ENCODE measurements around the gene NLE1. TPM values are rescaled to one million over a fixed set of nuclear protein-coding genes. Genes with fewer than 3 reads are reported as not detected.
A peak's percentile ranks its signal among the peaks of the same experiment; 100 is the strongest.
"Not testable (repeated sequence)": the region's sequence is repeated elsewhere in the genome, so short reads cannot be mapped to it uniquely, and the experiment has no call there.

The NLE1 gene
- total RNA-seq, 2 donors from 2014 or later: 12.5 to 17.7 TPM

GRCh38 chr17:35097776-35098175 is 44.3 kb downstream of the NLE1 start:
- Histone ChIP-seq H3K4me3 (no peak overlapping the region), H3K27me3 (replicated peaks; ENCODE audit: insufficient read depth) (no peaks in the 10 kb centered on the region), H3K36me3 (peaks cover 0 to 5% of the 10 kb centered on the region in 2 donors), H3K4me1 (replicated peaks) (no peaks in the 10 kb centered on the region), H3K9me3 (no peaks in the 10 kb centered on the region), H3K27ac (no peak overlapping the region)
- TF ChIP-seq CTCF (IDR thresholded peaks at IDR 0.05) (no peak), POLR2AphosphoS5 (IDR thresholded peaks at IDR 0.05) (no peak), POLR2A (IDR thresholded peaks at IDR 0.05) (no peak)
- intact Hi-C loops (cut with DNase I): no loop called here
- no peak for DNase-seq (ENCODE audit: low spot score)
- WGBS: 86% methylated on average over 2 of the region's 2 CpGs

- WGBS: 100% methylated on average over 1 of the region's 1 CpG
- Histone ChIP-seq H3K4me3 (no peak overlapping the region), H3K4me1 (replicated peaks) (no peaks in the 10 kb centered on the region), H3K36me3 (peaks cover 0 to 5% of the 10 kb centered on the region in 2 donors), H3K9me3 (no peaks in the 10 kb centered on the region), H3K27ac (no peak overlapping the region), H3K27me3 (replicated peaks; ENCODE audit: insufficient read depth) (no peaks in the 10 kb centered on the region)
- DNase-seq (ENCODE audit: low spot score): no peak
- TF ChIP-seq CTCF (IDR thresholded peaks at IDR 0.05): no peak
- no peak for TF ChIP-seq POLR2AphosphoS5 (IDR thresholded peaks at IDR 0.05)
- no peak for TF ChIP-seq POLR2A (IDR thresholded peaks at IDR 0.05)
- intact Hi-C loops (cut with DNase I): no loop called here
Observed at GRCh38 chr17:35095741-35096140, 46.4 kb downstream of the NLE1 start.

GRCh38 chr17:35094902-35095301 is 47.2 kb downstream of the NLE1 start:
- 91% methylated on average over 2 of the region's 2 CpGs for WGBS
- peaks cover 0 to 5% of the 10 kb centered on the region in 2 donors for H3K36me3 ChIP-seq
- H3K4me3 ChIP-seq: no peak overlapping the region
- H3K27ac ChIP-seq: no peak overlapping the region
- no peaks in the 10 kb centered on the region for H3K27me3 ChIP-seq (replicated peaks; ENCODE audit: insufficient read depth)
- TF ChIP-seq CTCF (IDR thresholded peaks at IDR 0.05) (no peak), POLR2A (IDR thresholded peaks at IDR 0.05) (no peak), POLR2AphosphoS5 (IDR thresholded peaks at IDR 0.05) (no peak)
- intact Hi-C loops (cut with DNase I): no loop called here
- no peaks in the 10 kb centered on the region for H3K4me1 ChIP-seq (replicated peaks)
- no peaks in the 10 kb centered on the region for H3K9me3 ChIP-seq
- DNase-seq (ENCODE audit: low spot score): no peak

GRCh38 chr17:35090707-35091106 is 51.4 kb downstream of the NLE1 start:
- H3K27me3 ChIP-seq (replicated peaks; ENCODE audit: insufficient read depth); intact Hi-C loops (cut with DNase I); H3K9me3 ChIP-seq; DNase-seq (ENCODE audit: low spot score); H3K4me1 ChIP-seq (replicated peaks); H3K4me3 ChIP-seq; H3K27ac ChIP-seq; H3K36me3 ChIP-seq: not testable (repeated sequence)
- WGBS: 86% methylated on average over 11 of the region's 11 CpGs

GRCh38 chr17:35089586-35090296 is 52.4 kb downstream of the NLE1 start:
- intact Hi-C loops (cut with DNase I): loop anchor here (2.0 kb wide), 1 partner anchor 129 kb away; the partner anchor contains the start of genes CCT6B and ZNF830
- 46% methylated on average over 22 of the region's 22 CpGs for WGBS

More at GRCh38 chr17:35089586-35090296, 52.4 kb downstream of the NLE1 start:
- H3K27me3 ChIP-seq (replicated peaks; ENCODE audit: insufficient read depth): no peaks in the 10 kb centered on the region
- TF ChIP-seq POLR2AphosphoS5 (IDR thresholded peaks at IDR 0.05): no peak
- no peak for TF ChIP-seq CTCF (IDR thresholded peaks at IDR 0.05)
- peak overlapping the region; percentile 49 to 95 for H3K27ac ChIP-seq
- no peak for DNase-seq (ENCODE audit: low spot score)
- H3K36me3 ChIP-seq: no peaks in the 10 kb centered on the region
- peak overlapping the region; percentile 89 to 90 for H3K4me3 ChIP-seq
- H3K4me1 ChIP-seq (replicated peaks): no peaks in the 10 kb centered on the region
- H3K9me3 ChIP-seq: no peaks in the 10 kb centered on the region
